SK-N-SH (cell line): ENCODE results near the gene AMZ1.

Source experiments
- CTCF ChIP-seq: fragments of 200-600 bp; sonication (generic); IDR thresholded peaks from 2 replicates; pipeline ENCODE4 v1.6.1; 2017; ENCODE audit warnings: antibody characterized with exemption, mild to moderate bottlenecking, moderate library complexity
- EZH2phosphoT487 ChIP-seq: fragments of 200-600 bp; sonication (generic); IDR thresholded peaks from 2 replicates; pipeline ENCODE4 v1.6.1; 2017; ENCODE audit warnings: low read depth, mixed run types, mild to moderate bottlenecking, antibody characterized with exemption, moderate library complexity, borderline replicate concordance
- GABPA ChIP-seq: IDR thresholded peaks from 2 replicates; pipeline ENCODE4 v1.4.0; 2012; ENCODE audit warnings: low read depth, mild to moderate bottlenecking
- MXI1 ChIP-seq: IDR thresholded peaks from 2 replicates; pipeline ENCODE4 v1.6.1; 2012; ENCODE audit warnings: mild to moderate bottlenecking, low read depth, low read length, improper control_type of control experiment
- RCOR1 ChIP-seq: fragments of 150-350 bp; IDR thresholded peaks from 2 replicates; pipeline ENCODE4 v1.6.1; 2017; ENCODE audit warnings: antibody characterized with exemption, low read length
- RFX5 ChIP-seq: IDR thresholded peaks from 2 replicates; pipeline ENCODE4 v1.6.1; 2012; ENCODE audit warnings: mild to moderate bottlenecking, improper control_type of control experiment, low read length
- SMC3 ChIP-seq: IDR thresholded peaks from 2 replicates; pipeline ENCODE4 v1.6.1; 2012; ENCODE audit warnings: low read depth, low read length, improper control_type of control experiment

GRCh38 chr7:2732388-2732787, 44.4 kb downstream of the AMZ1 start:
- TF ChIP-seq EZH2phosphoT487 (no peak), GABPA (no peak), CTCF (no peak), RFX5 (no peak), SMC3 (no peak), RCOR1 (no peak), MXI1 (no peak)
